IPS-11a (cell line): ENCODE data around the gene NOXRED1.

Experiments used
- H3K4me3 ChIP-seq: one replicate; pipeline ENCODE4 v1.5.1; 2013; ENCODE audit warnings: low read depth, low read length, control low read depth

Gene NOXRED1

DNA sequence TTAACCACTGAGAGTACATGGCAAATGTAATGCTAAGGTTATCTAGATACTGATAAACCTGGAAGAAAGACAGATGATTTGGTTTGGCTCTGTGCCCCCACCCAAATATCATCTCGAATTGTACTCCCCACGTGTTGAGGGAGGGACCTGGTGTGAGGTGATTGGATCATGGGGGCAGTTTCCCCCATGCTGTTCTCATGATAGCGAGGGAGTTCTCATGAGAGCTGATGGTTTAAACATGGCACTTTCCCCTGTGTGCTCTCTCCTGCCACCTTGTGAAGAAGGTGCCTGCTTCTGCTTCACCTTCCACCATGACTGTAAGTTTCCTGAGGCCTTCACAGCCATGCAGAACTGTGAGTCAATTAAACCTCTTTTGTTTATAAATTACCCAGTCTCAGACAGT lies 14.2 kb downstream of the NOXRED1 start:
- no peak overlapping the region for H3K4me3 ChIP-seq

DNA sequence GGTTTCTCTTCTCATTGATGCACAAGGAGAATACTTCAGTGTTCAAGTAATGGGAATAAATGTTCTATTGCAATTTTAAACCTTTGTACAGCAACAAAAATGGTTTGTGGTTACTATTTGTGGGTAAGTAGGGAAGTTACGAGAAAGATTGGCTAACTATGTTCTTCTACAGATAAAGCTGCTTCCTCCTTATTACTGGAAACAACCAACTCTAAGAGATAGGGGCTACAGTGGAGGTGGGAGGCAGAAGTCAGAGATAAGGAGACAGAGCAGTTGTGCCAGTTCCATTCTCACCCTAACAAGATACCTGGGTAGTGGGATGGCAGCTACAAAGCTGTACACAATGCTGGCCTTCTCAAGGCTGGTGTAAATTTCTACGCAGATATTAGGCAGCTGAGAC lies 16.2 kb downstream of the NOXRED1 start:
- H3K4me3 ChIP-seq: no peak overlapping the region

DNA sequence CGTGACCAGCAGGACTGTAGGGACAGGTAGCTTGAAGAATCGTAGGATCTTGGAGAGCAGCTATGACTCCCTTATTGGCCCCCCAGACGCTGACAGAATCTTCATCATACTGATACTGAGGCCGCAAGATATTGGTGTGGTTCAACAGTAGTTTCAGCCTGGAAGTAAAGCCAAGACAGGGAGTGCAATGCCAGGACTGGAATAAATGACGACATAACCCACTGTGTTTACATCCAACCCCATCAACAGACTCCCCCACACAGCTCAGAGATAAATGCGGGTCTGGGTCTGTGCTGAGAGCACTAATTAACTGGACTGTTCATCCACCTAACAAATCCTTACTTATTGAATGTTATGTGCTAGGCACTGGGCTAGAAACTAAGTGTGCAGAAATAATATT lies 16.6 kb downstream of the NOXRED1 start:
- no peak overlapping the region for H3K4me3 ChIP-seq

DNA sequence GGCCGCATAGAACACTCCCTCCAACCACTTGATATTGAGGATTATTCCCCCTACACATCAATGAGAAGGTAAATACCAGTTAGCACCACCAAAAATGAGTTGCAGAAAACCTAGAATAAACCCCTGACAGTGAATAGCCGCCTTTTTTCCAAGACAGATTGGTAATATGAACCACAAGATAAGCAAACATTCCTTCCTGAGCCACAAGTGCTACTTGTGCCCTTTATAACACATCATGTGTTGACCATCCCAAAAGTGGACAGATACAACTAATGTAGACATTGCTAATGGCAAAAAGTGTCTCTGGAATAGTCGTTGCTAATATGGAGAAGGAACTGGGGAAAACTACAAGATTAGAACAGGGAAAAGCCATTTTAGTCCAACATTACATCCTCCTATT lies 17.2 kb downstream of the NOXRED1 start:
- no peak overlapping the region for H3K4me3 ChIP-seq

DNA sequence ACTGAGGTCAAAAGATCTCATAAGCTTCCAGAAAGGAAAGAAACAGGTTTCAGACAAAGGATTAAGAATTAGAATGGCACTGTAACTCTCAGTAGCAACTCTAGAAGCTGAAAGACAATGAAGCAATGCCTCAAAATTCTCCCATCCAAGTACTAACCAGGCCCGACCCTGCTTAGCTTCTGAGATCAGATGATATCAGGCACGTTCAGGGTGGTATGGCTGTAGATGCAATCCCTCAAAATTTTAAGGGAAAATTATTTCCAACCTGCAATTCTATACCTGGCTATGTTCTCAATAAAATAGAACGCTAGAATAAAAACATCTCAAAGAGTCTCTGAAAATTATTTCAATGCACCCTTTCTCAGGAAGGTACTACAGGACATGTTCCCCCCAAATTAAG lies 19.6 kb downstream of the NOXRED1 start:
- H3K4me3 ChIP-seq: no peak overlapping the region

DNA sequence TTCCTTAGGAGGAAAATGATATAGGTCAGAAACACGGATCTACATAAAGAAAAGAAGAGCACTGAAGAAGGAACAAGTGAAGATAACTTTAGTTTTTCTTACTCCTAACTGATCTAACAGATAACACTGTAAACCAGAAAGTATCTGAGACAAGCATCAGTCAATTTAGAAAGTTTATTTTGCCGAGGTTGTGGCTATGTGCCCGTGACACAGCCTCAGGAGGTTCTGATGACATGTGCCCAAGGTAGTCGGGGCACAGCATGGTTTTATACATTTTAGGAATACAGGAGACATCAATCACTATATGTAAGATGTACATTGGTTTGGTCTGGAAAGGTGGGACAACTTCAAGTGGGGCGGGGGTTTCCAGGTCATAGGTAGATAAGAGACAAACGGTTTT lies 23.1 kb downstream of the NOXRED1 start:
- H3K4me3 ChIP-seq: no peak overlapping the region

DNA sequence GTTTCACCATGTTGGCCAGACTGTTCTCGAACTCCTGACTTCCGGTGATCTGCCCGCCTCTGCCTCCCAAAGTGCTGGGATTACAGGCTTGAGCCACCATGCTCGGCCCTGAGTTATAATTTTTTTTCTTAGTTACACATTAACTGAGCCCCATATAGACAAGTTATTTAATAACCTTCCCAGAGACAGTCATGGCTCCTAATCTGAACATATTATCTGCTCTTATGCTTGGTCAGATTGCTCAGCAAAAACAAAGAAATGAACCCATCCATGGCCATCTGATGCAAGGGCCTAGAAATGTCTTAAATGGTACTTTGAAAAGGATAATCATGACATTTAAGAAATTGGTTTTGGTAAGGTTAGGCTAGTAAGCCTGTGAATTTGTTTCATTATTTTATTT lies 33.1 kb downstream of the NOXRED1 start:
- H3K4me3 ChIP-seq: no peak overlapping the region

DNA sequence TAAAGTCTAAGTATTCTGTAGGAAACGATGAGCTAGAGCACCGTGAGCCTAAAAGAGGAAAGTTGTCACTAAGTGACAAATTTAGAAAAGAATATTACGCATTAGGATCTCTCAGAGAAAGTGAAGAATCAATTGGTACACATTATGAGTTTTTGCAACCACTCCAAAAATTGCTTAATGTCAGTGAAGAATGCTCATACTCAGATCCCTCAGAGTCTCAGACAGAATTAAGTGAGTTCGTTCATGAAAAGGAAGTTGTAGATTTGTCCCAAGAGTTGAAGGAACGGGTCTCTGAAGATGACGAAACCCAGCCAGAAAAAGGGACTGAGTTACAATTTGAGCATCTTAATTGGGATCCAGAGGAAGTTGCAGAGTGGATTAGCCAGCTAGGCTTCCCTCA lies 44.6 kb downstream of the NOXRED1 start:
- H3K4me3 ChIP-seq: no peak overlapping the region

DNA sequence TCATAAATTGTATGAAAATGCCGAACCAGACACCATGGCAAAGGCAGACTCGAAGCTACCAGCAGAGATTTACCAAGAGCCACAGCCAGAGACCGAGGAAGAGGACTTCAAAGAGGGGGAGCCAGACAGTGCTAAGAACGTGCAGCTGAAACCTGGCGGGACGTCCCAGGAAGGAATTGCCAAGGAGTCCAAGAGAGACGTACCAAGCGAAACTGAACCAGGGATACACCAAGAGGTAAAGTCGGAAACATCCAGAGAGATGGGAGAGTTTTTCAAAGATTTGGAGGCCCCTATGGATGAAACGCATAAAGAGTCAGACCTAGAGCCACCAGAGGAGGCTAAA lies 45.9 kb downstream of the NOXRED1 start:
- peak overlapping the region; percentile 92 for H3K4me3 ChIP-seq

DNA sequence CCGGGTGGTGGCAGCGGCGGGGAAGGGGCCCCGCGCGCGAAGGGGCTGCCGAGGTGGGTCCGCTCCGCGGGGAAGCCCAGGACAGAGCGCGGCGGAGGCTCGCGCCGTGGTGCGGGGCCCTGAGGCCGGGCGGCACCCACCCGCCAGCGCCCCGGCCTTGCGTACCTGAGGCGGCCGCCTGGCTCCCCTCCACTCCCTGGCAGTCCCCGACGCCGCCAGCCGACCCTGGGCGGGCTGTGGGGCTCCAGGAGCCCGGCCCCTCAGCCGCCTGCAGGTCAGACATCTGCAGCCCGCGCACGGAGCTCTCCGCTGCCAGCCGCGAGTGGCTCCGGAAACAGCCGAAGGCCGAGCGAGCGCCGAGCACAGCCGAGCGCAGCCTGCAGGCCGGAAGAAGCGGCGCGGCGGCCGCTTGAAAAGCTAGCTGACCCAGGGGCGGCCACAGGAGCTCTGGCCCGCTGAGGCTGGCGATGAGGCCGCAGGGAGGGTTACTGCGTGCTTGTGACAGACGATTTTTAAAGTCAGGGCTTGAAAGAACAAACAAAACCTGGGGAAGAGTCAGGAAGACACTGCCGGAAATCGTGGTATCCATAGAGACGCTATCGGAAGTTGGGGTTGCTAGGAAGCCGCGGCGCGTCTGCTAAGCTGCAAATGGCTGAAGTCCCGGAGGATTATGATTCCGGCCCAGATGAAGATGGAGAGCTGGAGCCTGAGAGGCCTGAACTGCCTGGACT lies 46.4 kb downstream of the NOXRED1 start, which contains the start of the genes SAMD15 and TMED8:
Gene SAMD15 (plus strand): TSS at position 609 of the 731 bp plus-strand sequence. CDS start 40 bp downstream, at position 649.
Gene TMED8 (minus strand): TSS at position 324 of the 731 bp plus-strand sequence. CDS start 41 bp downstream, at position 283.
- peak within 1 kb of the TSS; percentile 92 for H3K4me3 ChIP-seq

DNA sequence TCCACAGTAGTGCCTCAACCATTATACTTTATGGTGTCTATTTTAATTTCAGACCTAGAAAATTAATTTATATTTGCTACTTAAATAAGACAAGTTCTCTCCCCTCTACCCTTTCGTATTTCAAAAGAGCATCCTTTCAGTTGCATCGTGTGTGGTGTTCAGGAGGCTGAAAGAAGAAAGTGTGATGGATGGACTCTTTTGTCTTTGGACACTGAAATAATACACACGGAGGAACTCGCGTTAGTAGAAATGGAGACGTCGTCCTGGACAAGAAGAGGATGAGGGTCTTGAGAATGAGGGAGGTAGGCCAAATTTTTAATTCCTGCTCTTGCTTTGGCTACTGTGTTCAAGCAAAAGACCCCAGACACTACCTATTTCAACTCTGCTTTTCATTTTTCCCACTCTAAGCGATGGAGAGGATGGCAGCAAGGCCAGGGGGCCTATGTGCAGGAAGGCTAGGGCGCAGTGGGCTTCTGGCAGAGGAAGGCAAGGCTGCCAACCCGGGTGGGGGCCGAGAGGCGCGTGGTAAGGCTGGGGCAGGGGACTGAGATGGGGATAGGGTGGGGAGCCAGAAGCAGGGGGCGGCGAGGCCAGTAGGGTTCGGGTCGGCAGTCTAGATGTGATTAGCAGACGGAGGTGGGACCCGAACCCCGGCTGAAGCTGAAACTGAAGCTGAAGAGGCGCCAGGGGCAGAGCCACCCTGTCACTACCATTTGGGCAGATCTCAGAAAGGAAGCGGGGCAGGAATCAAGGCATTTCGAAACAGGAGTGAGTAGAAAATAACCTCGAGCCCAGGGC lies 47.2 kb downstream of the NOXRED1 start:
- H3K4me3 ChIP-seq: peak overlapping the region; percentile 92

DNA sequence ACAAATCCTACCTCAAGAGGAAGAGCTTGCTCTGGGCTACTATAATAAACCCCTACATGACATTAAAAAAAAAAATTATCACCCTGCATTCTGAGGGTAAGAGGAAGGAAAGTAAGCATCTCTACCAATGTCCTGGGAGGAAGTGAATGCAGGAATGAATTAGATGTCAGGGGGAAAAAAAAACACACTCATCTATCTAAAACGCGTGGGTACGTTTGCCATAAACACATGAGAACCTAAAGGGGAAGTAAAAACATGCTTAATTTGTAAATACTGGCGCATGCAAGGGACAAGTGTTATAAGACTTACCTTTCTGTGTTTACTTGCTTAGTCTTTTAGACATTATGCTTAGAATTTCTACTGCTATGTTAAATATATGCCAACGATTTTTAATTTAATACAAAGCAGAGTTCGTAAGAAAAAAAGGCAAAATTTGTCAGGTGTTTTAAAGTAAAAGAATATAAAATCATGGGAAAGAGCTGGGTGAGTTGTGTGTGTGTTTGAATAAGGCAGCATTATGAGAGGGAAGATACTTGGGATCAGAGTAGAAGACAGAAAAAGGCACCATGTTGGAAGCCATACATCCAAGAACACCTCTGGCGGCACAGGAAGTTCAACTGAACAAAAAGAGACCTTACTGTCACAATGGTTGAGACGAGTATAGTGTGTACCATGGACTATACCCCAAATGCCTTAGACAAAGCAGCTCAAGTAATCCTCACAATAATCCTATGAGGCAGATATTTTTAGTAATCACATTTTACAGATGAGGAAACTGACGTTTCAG lies 48.0 kb downstream of the NOXRED1 start:
- no peak overlapping the region for H3K4me3 ChIP-seq

DNA sequence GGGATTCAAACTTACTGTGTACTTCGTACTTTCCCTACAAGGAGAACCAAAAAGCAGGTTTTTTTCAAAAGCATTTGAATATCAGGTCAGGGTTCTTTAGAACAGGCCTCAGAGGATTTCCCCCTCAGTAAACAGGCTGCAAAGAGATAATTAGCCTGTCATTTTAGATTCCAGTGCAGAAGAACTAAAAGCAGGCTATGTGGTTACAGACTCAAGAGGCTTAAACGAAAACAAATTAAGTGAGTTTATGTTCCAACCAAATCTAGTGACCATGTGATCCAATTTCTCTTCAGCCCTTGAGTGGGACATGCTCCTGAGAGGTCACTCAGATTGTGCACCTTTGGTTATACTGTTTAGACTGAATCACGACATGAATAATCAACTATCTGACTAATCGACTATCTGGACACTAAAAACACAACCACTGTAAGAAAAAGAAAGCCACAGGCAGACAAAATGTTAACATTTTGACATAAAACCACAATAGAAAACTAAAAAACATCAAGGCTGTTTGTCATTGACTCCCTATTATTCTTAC lies 51.0 kb downstream of the NOXRED1 start:
- no peak overlapping the region for H3K4me3 ChIP-seq

DNA sequence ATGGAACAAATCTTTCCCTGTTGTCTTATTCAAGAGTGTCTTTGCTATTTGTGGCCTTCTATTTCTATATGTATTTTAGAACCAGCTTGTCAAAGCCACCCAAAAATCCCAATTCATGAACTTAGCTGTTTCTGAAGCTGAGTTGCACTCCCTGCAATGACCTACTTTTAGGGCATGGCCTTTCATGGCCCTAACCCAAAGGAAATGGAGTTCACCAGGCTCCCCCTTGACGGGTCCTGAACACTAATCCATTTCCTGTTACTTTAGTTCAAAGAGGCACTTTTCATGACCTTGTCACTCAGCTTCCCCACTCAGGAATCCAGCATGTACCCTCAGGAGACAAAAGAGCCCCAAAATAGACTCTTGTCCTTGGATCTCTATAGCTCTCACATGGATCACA lies 54.0 kb downstream of the NOXRED1 start:
- no peak overlapping the region for H3K4me3 ChIP-seq

DNA sequence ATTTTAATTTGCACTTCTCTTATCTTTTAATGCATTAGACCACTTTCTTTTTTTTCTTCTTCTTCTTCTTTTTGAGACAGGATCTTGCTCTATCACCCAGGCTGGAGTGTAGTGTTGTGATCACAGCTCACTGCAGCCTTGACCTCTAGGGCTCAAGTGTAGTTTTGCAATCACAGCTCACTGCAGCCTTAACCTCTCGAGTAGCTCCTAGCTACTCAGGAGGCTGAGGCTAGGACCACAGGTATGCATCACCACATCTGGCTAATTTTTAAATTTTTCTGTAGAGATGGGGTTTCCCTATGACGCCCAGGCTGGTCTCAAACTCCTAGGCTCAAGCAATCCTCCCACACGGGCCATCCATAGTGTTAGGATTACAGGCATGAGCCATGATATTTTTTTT lies 59.2 kb downstream of the NOXRED1 start:
- no peak overlapping the region for H3K4me3 ChIP-seq

DNA sequence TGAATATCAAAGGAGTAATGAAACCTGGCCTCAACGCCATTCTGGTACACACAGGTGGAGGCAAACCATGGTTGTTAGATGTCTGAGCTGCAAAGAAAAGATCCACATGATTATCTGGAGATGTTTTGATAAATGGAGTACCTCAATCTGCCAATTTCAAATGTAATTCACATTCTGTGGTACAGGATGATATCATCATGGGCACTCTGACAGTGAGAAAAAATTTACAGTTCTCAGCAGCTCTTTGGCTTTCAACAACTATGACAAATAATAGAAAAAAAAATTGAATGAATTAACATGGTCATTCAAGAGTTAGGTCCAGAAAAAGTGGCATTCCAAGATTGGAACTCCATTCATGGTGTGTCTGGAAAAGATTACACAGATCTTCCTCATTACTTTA lies 63.7 kb downstream of the NOXRED1 start:
- no peak overlapping the region for H3K4me3 ChIP-seq

DNA sequence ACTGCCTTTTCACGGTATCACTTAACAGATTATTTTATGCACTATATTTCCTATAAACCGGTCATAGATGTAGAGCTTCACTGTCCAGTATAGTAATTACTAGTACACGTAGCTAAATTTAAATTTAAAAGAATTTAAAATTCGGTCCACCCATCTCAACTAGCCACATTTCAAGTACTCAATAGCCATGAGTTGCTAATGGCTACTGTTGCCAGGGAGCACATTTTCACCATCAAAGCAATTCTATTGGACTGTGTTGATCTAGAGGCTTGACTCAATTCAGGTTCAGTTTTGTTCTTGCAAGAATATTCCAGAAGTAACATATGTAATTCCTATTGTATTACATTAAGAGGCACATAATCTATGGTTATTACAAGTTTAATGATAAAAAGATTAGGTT lies 66.4 kb downstream of the NOXRED1 start:
- H3K4me3 ChIP-seq: no peak overlapping the region

DNA sequence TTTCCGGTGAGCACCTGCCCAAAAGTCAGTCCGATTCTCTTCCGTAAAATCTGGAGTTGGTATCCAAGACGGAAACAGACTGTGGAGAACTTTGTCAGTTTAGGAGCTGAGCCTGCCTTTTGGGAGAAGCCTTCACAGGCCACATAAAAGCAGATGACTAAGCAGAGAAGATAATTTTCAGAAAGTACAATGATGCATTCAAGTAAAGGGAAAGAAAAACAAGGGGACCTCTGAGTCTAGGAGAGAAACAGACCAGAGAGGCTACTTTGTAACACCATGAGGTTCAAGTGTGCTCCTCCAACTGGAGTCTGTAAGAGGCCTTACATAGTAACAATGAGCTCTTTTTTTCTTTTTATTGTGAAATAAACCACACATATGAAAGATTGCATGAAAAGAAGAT lies 67.5 kb downstream of the NOXRED1 start:
- H3K4me3 ChIP-seq: no peak overlapping the region

DNA sequence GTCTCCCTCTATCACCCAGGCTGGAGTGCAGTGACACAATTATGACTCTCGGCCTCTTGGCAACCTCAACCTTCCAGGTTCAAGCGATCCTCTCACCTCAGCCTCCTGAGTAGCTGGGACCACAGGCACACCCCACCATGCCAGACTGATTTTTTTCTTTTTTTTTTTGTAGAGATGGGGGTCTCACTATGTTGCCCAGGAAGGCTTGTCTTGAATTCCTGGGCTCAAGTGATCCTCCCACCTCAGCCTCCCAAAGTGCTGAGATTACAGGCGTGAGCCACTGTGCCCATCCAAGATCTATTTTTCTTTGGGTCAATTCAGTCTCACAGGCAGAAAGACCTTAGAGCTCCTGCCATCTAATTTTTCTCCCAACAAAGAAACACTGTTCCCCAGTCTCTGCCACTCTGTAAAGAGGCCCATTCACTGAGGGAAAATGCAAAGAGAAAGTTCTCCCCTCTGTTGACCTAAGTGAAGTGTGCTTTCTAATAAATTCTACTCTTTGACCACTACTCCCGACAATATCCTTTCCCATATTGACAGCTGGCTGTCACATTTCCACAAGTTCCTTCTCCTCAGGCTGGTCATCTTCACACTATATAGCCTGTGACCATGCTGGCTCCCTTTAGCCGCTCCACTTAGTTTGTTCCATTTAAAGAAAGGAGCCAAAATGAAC lies 69.7 kb downstream of the NOXRED1 start:
- no peak overlapping the region for H3K4me3 ChIP-seq

DNA sequence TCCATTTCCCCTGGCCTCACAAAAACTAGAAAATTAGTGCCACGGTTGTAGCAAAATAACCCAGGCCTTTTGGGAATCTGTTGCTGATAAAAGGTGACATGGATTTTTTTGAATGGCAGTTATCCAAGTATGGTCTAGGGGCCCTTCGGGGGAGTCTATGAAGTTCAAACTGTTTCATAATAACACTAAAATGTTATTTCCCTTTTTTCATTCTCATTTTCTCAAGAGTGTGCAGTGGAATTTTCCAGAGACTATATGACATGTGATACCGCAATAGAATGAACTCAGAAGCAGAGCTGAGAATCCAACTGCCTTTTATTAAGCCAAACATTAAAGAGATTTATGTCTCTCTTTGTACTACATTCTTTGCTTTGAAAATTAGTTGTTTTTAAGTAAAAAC lies 75.6 kb downstream of the NOXRED1 start:
- H3K4me3 ChIP-seq: no peak overlapping the region

DNA sequence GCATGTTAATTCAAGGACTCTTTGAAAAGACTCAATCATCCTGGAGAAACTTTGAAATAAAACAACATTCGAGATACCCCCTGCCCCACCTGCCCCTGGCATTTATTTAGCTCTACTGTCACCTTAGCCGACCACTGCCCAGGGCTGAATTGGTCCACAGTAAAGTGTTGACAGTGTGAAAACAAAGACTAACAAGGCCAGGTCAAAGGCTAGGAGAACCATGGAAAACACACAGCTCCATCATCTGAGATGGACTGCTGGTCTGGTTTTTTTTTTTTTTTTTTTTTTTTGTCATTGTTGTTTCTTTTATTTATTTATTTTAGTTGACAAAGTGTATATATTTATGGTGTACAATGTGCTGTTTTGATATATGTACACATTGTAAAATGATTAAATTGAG lies 76.8 kb downstream of the NOXRED1 start:
- no peak overlapping the region for H3K4me3 ChIP-seq
